ENCODE results near the gene PRND. TPM values are rescaled to one million over a fixed set of nuclear protein-coding genes. Genes with fewer than 3 reads are reported as not detected.
"Not testable (repeated sequence)": the region's sequence is repeated elsewhere in the genome, so short reads cannot be mapped to it uniquely, and the experiment has no call there.

The PRND gene
- total RNA-seq, 3 donors from 2014 or later: not detected

- no peak for DNase-seq (ENCODE audit: low spot score in 2 of 2)
- intact Hi-C loops (cut with DNase I; ENCODE audit: low total_unique reads): no loop called here
- Histone ChIP-seq H3K4me3 (no peak overlapping the region), H3K9me3 (no peaks in the 10 kb centered on the region), H3K36me3 (peaks cover 5% of the 10 kb centered on the region), H3K4me1 (no peaks in the 10 kb centered on the region), H3K27ac (no peak overlapping the region), H3K27me3 (no peaks in the 10 kb centered on the region)
- TF ChIP-seq CTCF (IDR thresholded peaks at IDR 0.05) (no peak), POLR2AphosphoS5 (IDR thresholded peaks at IDR 0.05) (no peak), POLR2A (IDR thresholded peaks at IDR 0.05) (no peak)
These were observed 22.5 kb upstream of the PRND start for GRCh38 chr20:4699216-4699615.

GRCh38 chr20:4699957-4700356 lies 21.8 kb upstream of the PRND start:
- no peak overlapping the region for H3K27ac ChIP-seq
- TF ChIP-seq POLR2A (IDR thresholded peaks at IDR 0.05) (no peak), CTCF (IDR thresholded peaks at IDR 0.05) (no peak), POLR2AphosphoS5 (IDR thresholded peaks at IDR 0.05) (no peak)
- intact Hi-C loops (cut with DNase I; ENCODE audit: low total_unique reads): no loop called here
- H3K36me3 ChIP-seq: peaks cover 5% of the 10 kb centered on the region
- no peaks in the 10 kb centered on the region for H3K9me3 ChIP-seq
- DNase-seq (ENCODE audit: low spot score in 2 of 2): no peak
- H3K27me3 ChIP-seq: no peaks in the 10 kb centered on the region
- no peak overlapping the region for H3K4me3 ChIP-seq
- H3K4me1 ChIP-seq: no peaks in the 10 kb centered on the region

GRCh38 chr20:4702562-4703280 lies 19.0 kb upstream of the PRND start:
- no peak for TF ChIP-seq POLR2A (IDR thresholded peaks at IDR 0.05)
- TF ChIP-seq POLR2AphosphoS5 (IDR thresholded peaks at IDR 0.05): no peak
- no peak for TF ChIP-seq CTCF (IDR thresholded peaks at IDR 0.05)
- Histone ChIP-seq H3K27me3 (no peaks in the 10 kb centered on the region), H3K4me1 (no peaks in the 10 kb centered on the region), H3K36me3 (peaks cover 5% of the 10 kb centered on the region), H3K9me3 (no peaks in the 10 kb centered on the region), H3K4me3 (no peak overlapping the region), H3K27ac (no peak overlapping the region)
- intact Hi-C loops (cut with DNase I; ENCODE audit: low total_unique reads): no loop called here
- DNase-seq (ENCODE audit: low spot score in 2 of 2): no peak

- Histone ChIP-seq H3K4me3 (no peak overlapping the region), H3K27ac (no peak overlapping the region), H3K4me1 (no peaks in the 10 kb centered on the region), H3K36me3 (peaks cover 5% of the 10 kb centered on the region), H3K27me3 (no peaks in the 10 kb centered on the region), H3K9me3 (no peaks in the 10 kb centered on the region)
- TF ChIP-seq POLR2AphosphoS5 (IDR thresholded peaks at IDR 0.05) (no peak), CTCF (IDR thresholded peaks at IDR 0.05) (no peak), POLR2A (IDR thresholded peaks at IDR 0.05) (no peak)
- intact Hi-C loops (cut with DNase I; ENCODE audit: low total_unique reads): no loop called here
- DNase-seq (ENCODE audit: low spot score in 2 of 2): no peak
These were observed 18.4 kb upstream of the PRND start for GRCh38 chr20:4703281-4703676.

- H3K27ac ChIP-seq; H3K4me3 ChIP-seq; H3K9me3 ChIP-seq; DNase-seq (ENCODE audit: low spot score in 2 of 2); H3K27me3 ChIP-seq; intact Hi-C loops (cut with DNase I; ENCODE audit: low total_unique reads); H3K4me1 ChIP-seq; H3K36me3 ChIP-seq: not testable (repeated sequence)
These were observed 14.8 kb upstream of the PRND start for GRCh38 chr20:4706941-4707340.
